Fibroblast of skin of right quadriceps (primary cell): ENCODE results near the gene MINDY3.
"Not testable (repeated sequence)": the region's sequence is repeated elsewhere in the genome, so short reads cannot be mapped to it uniquely, and the experiment has no call there.

ENCODE experiments used
- DNase-seq: peaks from one replicate; pipeline ENCODE4 v3.0.0-alpha.2; 2013

MINDY3 gene

GRCh38 chr10:15856328-15857015 is 3.8 kb downstream of the MINDY3 start:
- no peak for DNase-seq

- no peak for DNase-seq
These were observed 6.5 kb downstream of the MINDY3 start for GRCh38 chr10:15853800-15854199.

GRCh38 chr10:15852111-15852557 is 8.2 kb downstream of the MINDY3 start:
- DNase-seq, result no peak

- DNase-seq, result not testable (repeated sequence)
These were observed 9.8 kb downstream of the MINDY3 start for GRCh38 chr10:15850337-15850978.

- no peak for DNase-seq
These were observed 11.0 kb downstream of the MINDY3 start for GRCh38 chr10:15849316-15849715.

- no peak for DNase-seq
These were observed 12.8 kb downstream of the MINDY3 start for GRCh38 chr10:15847481-15847880.

GRCh38 chr10:15844517-15844916 is 15.8 kb downstream of the MINDY3 start:
- no peak for DNase-seq

- DNase-seq, result no peak
These were observed 16.6 kb downstream of the MINDY3 start for GRCh38 chr10:15843695-15844094.

- peak; percentile 44 for DNase-seq
These were observed 17.6 kb downstream of the MINDY3 start for GRCh38 chr10:15842556-15843169.

- no peak for DNase-seq
These were observed 18.6 kb downstream of the MINDY3 start for GRCh38 chr10:15841696-15842095.

- no peak for DNase-seq
These were observed 23.5 kb downstream of the MINDY3 start for GRCh38 chr10:15836807-15837206.

GRCh38 chr10:15829495-15829894 is 30.8 kb downstream of the MINDY3 start:
- no peak for DNase-seq

GRCh38 chr10:15824498-15824897 is 35.8 kb downstream of the MINDY3 start:
- DNase-seq, result peak; percentile 32

- DNase-seq, result no peak
These were observed 38.2 kb downstream of the MINDY3 start for GRCh38 chr10:15822131-15822530.

- DNase-seq, result peak; percentile 30
These were observed 39.1 kb downstream of the MINDY3 start for GRCh38 chr10:15821046-15821683.

- DNase-seq, result no peak
These were observed 42.8 kb downstream of the MINDY3 start for GRCh38 chr10:15817409-15818046.

- no peak for DNase-seq
These were observed 44.9 kb downstream of the MINDY3 start for GRCh38 chr10:15815242-15815885.

GRCh38 chr10:15814565-15814964 is 45.7 kb downstream of the MINDY3 start:
- DNase-seq, result no peak

GRCh38 chr10:15813415-15813814 is 46.9 kb downstream of the MINDY3 start:
- peak; percentile 54 for DNase-seq

GRCh38 chr10:15809450-15809849 is 50.9 kb downstream of the MINDY3 start:
- DNase-seq, result no peak

- no peak for DNase-seq
These were observed 52.0 kb downstream of the MINDY3 start for GRCh38 chr10:15808204-15808797.

GRCh38 chr10:15805395-15806058 is 54.8 kb downstream of the MINDY3 start:
- DNase-seq, result no peak
